ENCODE measurements around the gene LIPT2.
"Not testable (repeated sequence)": the region's sequence is repeated elsewhere in the genome, so short reads cannot be mapped to it uniquely, and the experiment has no call there.

Gene LIPT2

DNA sequence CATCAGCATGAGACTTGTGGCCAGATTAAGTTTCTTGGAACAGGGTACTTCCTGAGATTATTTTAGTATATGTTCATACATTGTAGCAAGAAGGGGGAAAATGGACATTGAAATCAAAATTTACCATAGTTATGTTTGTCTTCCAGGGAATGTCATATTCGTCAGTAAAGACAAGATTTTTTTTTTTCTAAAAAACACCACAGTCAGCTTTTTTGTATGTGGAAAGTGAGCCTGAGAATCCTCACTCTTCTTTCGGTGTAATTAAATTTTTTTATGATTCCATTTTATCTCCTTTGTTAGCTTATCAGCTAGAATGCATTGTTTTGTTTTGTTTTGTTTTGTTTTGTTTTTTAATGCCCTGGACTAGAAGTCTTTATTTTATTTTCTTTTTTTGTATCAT is 31.5 kb upstream of the LIPT2 start:
- no peak overlapping the region for H3K27ac ChIP-seq (ENCODE audit: insufficient read depth, low read length, poor library complexity, severe bottlenecking)
- no peaks in the 10 kb centered on the region for H3K9me3 ChIP-seq (ENCODE audit: control insufficient read depth, low read length)
- DNase-seq = no peak
- no peaks in the 10 kb centered on the region for H3K27me3 ChIP-seq (replicated peaks; ENCODE audit: control insufficient read depth, insufficient read depth, low read length, poor library complexity, severe bottlenecking)
- H3K4me3 ChIP-seq (ENCODE audit: insufficient read depth, low read depth, low read length, poor library complexity, severe bottlenecking) = no peak overlapping the region
- no peaks in the 10 kb centered on the region for H3K36me3 ChIP-seq (ENCODE audit: control insufficient read depth, insufficient read depth, low read length)
- no peaks in the 10 kb centered on the region for H3K4me1 ChIP-seq (ENCODE audit: control insufficient read depth, insufficient read depth, low read length, poor library complexity, severe bottlenecking)

DNA sequence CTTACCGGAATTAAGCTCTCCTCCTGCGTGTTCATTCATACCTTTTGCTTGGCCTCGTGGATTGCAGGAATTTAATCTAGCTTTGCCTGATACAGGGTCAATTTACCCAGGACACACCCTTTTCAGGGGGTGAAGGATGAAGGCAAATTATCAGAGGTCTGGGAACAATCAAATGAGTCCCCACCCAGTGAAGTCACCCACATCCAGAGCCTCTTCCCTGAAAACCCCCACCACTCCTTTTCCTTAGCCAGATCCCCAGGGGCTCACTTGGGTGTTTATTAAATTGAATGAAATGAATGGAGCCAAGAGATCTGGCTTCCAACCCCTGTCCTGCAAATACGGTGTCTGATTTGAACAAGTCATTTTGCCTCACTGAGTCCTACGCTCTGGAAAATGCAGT is 31.0 kb upstream of the LIPT2 start:
- no peaks in the 10 kb centered on the region for H3K36me3 ChIP-seq (ENCODE audit: control insufficient read depth, insufficient read depth, low read length)
- H3K4me3 ChIP-seq (ENCODE audit: insufficient read depth, low read depth, low read length, poor library complexity, severe bottlenecking) = no peak overlapping the region
- H3K9me3 ChIP-seq (ENCODE audit: control insufficient read depth, low read length) = no peaks in the 10 kb centered on the region
- H3K27me3 ChIP-seq (replicated peaks; ENCODE audit: control insufficient read depth, insufficient read depth, low read length, poor library complexity, severe bottlenecking) = no peaks in the 10 kb centered on the region
- H3K4me1 ChIP-seq (ENCODE audit: control insufficient read depth, insufficient read depth, low read length, poor library complexity, severe bottlenecking) = no peaks in the 10 kb centered on the region
- H3K27ac ChIP-seq (ENCODE audit: insufficient read depth, low read length, poor library complexity, severe bottlenecking) = no peak overlapping the region
- no peak for DNase-seq

DNA sequence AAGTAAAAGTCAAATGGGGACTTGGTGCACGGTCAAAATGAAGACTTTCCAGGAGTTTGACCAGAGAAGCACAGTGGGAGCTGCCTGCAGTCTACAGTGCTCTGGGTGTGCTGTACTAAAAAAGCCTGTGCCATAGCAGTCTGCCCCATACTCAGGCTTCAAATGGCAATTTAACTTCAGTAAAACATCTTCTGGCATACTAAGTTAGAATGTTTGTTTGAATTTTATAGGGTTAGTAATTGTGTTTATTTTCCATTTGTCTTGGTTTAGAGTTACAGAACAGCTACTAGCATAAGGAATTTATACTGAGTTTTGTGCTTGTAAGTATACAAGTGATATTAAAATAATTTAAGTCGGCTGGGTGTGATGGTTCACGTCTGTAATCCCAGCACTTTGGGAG is 29.3 kb upstream of the LIPT2 start:
- Histone ChIP-seq H3K27ac (ENCODE audit: insufficient read depth, low read length, poor library complexity, severe bottlenecking) (no peak overlapping the region), H3K4me3 (ENCODE audit: insufficient read depth, low read depth, low read length, poor library complexity, severe bottlenecking) (no peak overlapping the region), H3K9me3 (ENCODE audit: control insufficient read depth, low read length) (no peaks in the 10 kb centered on the region), H3K4me1 (ENCODE audit: control insufficient read depth, insufficient read depth, low read length, poor library complexity, severe bottlenecking) (no peaks in the 10 kb centered on the region), H3K27me3 (replicated peaks; ENCODE audit: control insufficient read depth, insufficient read depth, low read length, poor library complexity, severe bottlenecking) (no peaks in the 10 kb centered on the region), H3K36me3 (ENCODE audit: control insufficient read depth, insufficient read depth, low read length) (no peaks in the 10 kb centered on the region)
- DNase-seq = no peak

DNA sequence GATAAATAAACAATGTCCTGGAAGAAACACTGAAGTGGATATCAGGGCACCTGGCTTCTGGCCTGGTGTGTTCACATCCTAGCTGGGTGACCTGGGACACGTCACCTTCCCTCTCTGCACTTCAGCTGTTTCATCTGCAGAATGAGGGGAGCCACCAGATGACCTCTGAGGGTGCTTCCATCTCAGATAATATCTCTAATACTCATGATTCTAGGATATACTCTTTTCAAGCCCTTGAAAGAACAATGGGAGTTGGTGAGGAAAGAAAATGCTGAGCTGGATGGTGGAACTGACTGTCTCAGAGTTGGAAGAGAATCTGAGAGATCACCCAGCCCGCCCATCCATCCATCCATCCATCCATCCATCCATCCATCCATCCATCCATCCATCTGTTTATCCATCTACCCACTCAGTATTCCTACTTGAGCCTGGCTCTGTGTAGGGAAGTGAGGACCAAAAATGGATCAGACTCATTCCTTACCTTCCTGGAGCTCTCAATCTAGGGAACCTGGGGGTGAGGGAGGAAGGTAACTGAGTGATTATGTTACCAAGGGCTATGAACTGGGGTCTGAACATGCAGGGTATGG is 28.2 kb upstream of the LIPT2 start:
- H3K27me3 ChIP-seq (replicated peaks; ENCODE audit: control insufficient read depth, insufficient read depth, low read length, poor library complexity, severe bottlenecking) = no peaks in the 10 kb centered on the region
- H3K36me3 ChIP-seq (ENCODE audit: control insufficient read depth, insufficient read depth, low read length) = no peaks in the 10 kb centered on the region
- H3K27ac ChIP-seq (ENCODE audit: insufficient read depth, low read length, poor library complexity, severe bottlenecking) = no peak overlapping the region
- H3K4me3 ChIP-seq (ENCODE audit: insufficient read depth, low read depth, low read length, poor library complexity, severe bottlenecking) = no peak overlapping the region
- no peaks in the 10 kb centered on the region for H3K4me1 ChIP-seq (ENCODE audit: control insufficient read depth, insufficient read depth, low read length, poor library complexity, severe bottlenecking)
- no peaks in the 10 kb centered on the region for H3K9me3 ChIP-seq (ENCODE audit: control insufficient read depth, low read length)
- no peak for DNase-seq

DNA sequence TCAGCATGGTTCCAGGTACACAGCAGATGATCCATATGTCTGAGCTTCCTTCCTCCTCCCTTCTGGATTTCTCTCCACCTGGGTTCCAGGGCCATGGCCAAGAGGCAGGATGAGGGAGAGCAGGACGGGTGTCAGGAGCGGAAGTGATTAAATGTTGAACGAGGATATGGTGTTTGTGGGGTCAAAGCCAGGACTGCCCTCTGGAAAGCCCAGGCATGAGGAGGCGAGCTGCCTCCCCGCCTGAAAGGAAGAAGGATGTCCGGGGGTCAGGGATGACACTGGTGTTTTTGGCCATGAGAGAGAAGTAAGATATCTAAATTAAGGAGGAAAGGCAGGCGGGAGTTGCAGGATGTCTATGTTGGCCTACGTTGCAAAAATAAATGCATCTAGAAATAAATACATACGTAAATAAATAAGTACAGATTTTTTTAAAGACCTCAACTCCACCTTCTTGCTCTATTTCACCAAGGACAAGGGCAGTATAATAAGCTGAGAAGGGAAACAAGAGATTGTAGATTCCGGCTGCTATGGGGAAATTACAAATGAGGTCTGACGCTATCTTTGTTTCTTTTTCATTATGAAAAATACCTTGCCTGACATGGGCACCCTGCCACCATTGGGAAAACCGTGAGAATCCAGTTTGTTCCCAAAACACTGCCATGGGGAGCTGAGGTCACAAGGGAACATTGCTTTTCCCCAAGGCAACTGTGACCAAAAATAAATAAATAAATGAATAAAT is 27.6 kb upstream of the LIPT2 start:
- DNase-seq = no peak
- Histone ChIP-seq H3K27ac (ENCODE audit: insufficient read depth, low read length, poor library complexity, severe bottlenecking) (no peak overlapping the region), H3K9me3 (ENCODE audit: control insufficient read depth, low read length) (no peaks in the 10 kb centered on the region), H3K4me1 (ENCODE audit: control insufficient read depth, insufficient read depth, low read length, poor library complexity, severe bottlenecking) (no peaks in the 10 kb centered on the region), H3K36me3 (ENCODE audit: control insufficient read depth, insufficient read depth, low read length) (no peaks in the 10 kb centered on the region), H3K27me3 (replicated peaks; ENCODE audit: control insufficient read depth, insufficient read depth, low read length, poor library complexity, severe bottlenecking) (no peaks in the 10 kb centered on the region), H3K4me3 (ENCODE audit: insufficient read depth, low read depth, low read length, poor library complexity, severe bottlenecking) (no peak overlapping the region)

DNA sequence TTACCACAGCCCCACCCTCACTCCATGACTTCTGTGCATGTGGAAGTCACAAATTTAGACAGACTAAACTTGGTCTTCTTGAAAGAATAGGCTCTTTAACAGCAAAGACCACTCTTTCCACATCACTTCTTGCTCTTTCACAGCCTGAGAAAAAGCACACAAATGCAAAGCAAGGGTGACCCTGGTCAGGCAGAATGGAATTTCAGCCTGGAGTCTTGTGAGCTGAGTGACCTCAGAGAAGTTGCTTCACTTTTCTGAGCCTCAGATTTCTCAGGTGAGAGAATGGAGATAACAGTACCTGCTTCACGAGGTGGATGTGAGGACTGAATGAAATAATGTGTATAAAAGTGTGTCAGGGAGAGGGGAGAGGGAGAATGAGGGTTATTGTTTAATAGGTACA is 26.8 kb upstream of the LIPT2 start:
- DNase-seq = no peak
- Histone ChIP-seq H3K36me3 (ENCODE audit: control insufficient read depth, insufficient read depth, low read length) (no peaks in the 10 kb centered on the region), H3K27me3 (replicated peaks; ENCODE audit: control insufficient read depth, insufficient read depth, low read length, poor library complexity, severe bottlenecking) (no peaks in the 10 kb centered on the region), H3K4me1 (ENCODE audit: control insufficient read depth, insufficient read depth, low read length, poor library complexity, severe bottlenecking) (no peaks in the 10 kb centered on the region), H3K4me3 (ENCODE audit: insufficient read depth, low read depth, low read length, poor library complexity, severe bottlenecking) (no peak overlapping the region), H3K9me3 (ENCODE audit: control insufficient read depth, low read length) (no peaks in the 10 kb centered on the region), H3K27ac (ENCODE audit: insufficient read depth, low read length, poor library complexity, severe bottlenecking) (no peak overlapping the region)

DNA sequence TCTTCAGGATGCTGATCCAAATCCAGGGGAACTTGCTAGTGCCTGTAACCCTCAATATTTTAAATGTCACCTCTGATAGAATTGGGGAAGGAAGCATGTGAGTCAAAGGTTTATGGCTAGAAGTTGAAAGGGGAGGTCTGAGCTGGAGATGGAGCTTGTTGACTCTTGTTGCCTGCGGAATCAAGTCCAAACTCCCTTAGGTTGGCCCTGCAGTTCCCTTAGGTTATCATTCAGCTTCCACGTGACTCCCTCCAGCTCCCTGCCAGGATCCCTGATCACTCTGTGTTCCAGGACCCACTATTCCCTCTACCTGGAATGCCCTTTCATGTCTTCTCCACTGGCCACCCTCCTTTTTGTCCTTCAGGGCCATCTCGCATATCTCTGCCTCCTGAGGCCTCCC is 26.2 kb upstream of the LIPT2 start:
- H3K27me3 ChIP-seq (replicated peaks; ENCODE audit: control insufficient read depth, insufficient read depth, low read length, poor library complexity, severe bottlenecking) = no peaks in the 10 kb centered on the region
- H3K4me1 ChIP-seq (ENCODE audit: control insufficient read depth, insufficient read depth, low read length, poor library complexity, severe bottlenecking) = no peaks in the 10 kb centered on the region
- no peak overlapping the region for H3K4me3 ChIP-seq (ENCODE audit: insufficient read depth, low read depth, low read length, poor library complexity, severe bottlenecking)
- DNase-seq = no peak
- no peaks in the 10 kb centered on the region for H3K9me3 ChIP-seq (ENCODE audit: control insufficient read depth, low read length)
- H3K36me3 ChIP-seq (ENCODE audit: control insufficient read depth, insufficient read depth, low read length) = no peaks in the 10 kb centered on the region
- no peak overlapping the region for H3K27ac ChIP-seq (ENCODE audit: insufficient read depth, low read length, poor library complexity, severe bottlenecking)

DNA sequence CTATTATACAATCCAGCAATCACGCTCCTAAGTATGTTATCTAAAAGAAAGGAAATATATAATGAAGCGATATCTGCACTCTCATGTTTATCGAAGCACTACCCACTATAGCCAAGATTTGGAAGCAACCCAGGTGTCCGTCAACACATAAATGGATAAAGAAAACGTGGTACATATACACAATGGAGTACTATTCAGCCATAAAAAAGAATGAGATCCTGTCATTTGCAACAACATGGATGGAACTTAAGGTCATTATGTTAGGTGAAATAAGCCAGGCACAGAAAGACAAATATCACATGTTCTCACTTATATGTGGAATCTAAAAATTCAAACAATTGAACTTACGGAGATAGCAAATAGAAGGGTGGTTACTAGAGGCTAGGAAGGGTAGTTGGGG is 24.1 kb upstream of the LIPT2 start:
- H3K9me3 ChIP-seq (ENCODE audit: control insufficient read depth, low read length); H3K4me1 ChIP-seq (ENCODE audit: control insufficient read depth, insufficient read depth, low read length, poor library complexity, severe bottlenecking); H3K36me3 ChIP-seq (ENCODE audit: control insufficient read depth, insufficient read depth, low read length); H3K27me3 ChIP-seq (replicated peaks; ENCODE audit: control insufficient read depth, insufficient read depth, low read length, poor library complexity, severe bottlenecking); H3K27ac ChIP-seq (ENCODE audit: insufficient read depth, low read length, poor library complexity, severe bottlenecking); DNase-seq; H3K4me3 ChIP-seq (ENCODE audit: insufficient read depth, low read depth, low read length, poor library complexity, severe bottlenecking): not testable (repeated sequence)

DNA sequence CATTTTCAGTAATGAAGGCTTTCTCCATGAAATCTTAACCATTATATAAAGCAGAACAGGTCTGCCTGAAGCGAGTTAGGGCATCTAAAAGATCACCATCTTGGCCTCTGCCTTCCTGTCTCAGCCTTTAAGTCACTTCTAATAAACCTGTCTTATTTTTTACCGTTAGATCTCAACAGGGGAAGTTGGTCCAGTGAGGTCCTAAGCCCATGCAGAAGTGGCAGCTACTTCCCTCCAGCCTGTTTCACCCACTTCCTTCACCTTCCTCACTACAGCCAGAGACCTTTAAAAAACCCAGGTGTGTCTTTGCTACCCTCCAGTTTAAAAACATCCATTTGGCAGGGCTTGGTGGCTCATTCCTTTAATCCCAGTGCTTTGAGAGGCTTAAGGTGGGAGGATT is 14.1 kb upstream of the LIPT2 start:
- H3K36me3 ChIP-seq (ENCODE audit: control insufficient read depth, insufficient read depth, low read length) = no peaks in the 10 kb centered on the region
- no peak for DNase-seq
- H3K27me3 ChIP-seq (replicated peaks; ENCODE audit: control insufficient read depth, insufficient read depth, low read length, poor library complexity, severe bottlenecking) = no peaks in the 10 kb centered on the region
- peaks cover 5% of the 10 kb centered on the region for H3K9me3 ChIP-seq (ENCODE audit: control insufficient read depth, low read length)
- H3K4me1 ChIP-seq (ENCODE audit: control insufficient read depth, insufficient read depth, low read length, poor library complexity, severe bottlenecking) = no peaks in the 10 kb centered on the region
- H3K27ac ChIP-seq (ENCODE audit: insufficient read depth, low read length, poor library complexity, severe bottlenecking) = no peak overlapping the region
- no peak overlapping the region for H3K4me3 ChIP-seq (ENCODE audit: insufficient read depth, low read depth, low read length, poor library complexity, severe bottlenecking)

DNA sequence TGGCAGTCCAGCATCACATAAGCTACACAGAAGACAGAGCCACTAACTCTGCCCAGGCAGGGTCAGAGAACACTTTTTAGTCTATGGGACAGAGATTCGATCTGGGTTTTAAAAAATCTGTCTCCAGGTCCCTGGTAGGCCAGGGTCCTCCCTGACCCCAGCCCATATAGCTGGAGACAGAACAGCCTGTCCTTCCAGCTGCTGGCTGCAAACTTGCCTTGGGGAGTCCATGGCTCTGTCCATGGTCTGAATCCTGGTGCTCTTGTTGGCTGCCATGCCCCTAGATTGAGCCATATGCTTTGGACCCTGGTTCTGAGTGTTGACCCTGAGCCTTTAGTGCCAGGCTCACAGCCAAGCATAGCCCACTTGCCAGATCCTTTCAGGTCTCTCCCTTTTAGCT is 13.3 kb upstream of the LIPT2 start:
- Histone ChIP-seq H3K27me3 (replicated peaks; ENCODE audit: control insufficient read depth, insufficient read depth, low read length, poor library complexity, severe bottlenecking) (no peaks in the 10 kb centered on the region), H3K36me3 (ENCODE audit: control insufficient read depth, insufficient read depth, low read length) (no peaks in the 10 kb centered on the region), H3K4me3 (ENCODE audit: insufficient read depth, low read depth, low read length, poor library complexity, severe bottlenecking) (no peak overlapping the region), H3K4me1 (ENCODE audit: control insufficient read depth, insufficient read depth, low read length, poor library complexity, severe bottlenecking) (no peaks in the 10 kb centered on the region), H3K27ac (ENCODE audit: insufficient read depth, low read length, poor library complexity, severe bottlenecking) (no peak overlapping the region), H3K9me3 (ENCODE audit: control insufficient read depth, low read length) (peaks cover 5% of the 10 kb centered on the region)
- no peak for DNase-seq

Measured in effector memory CD4-positive, alpha-beta T cell (primary cell).